Measurements from ENCODE around the gene BACE2.

The BACE2 gene

GRCh38 chr21:41326414-41327080 is 158.6 kb downstream of the BACE2 start:
- DNase-seq = no peak

- no peak for DNase-seq
These were observed 159.8 kb downstream of the BACE2 start for GRCh38 chr21:41327753-41328152.

GRCh38 chr21:41328660-41329607 is 161.0 kb downstream of the BACE2 start:
- no peak for DNase-seq
